Duodenal mucosa (tissue), 2 donors: ENCODE data around the gene TCFL5.
A peak's percentile ranks its signal among the peaks of the same experiment; 100 is the strongest.

ENCODE experiments used
- H3K27ac ChIP-seq: one replicate; pipeline ENCODE4 v1.7.0; 2013; ENCODE audit warnings: low read depth, low read length
- H3K27me3 ChIP-seq, 2 donors: one replicate each; pipeline ENCODE4 v1.7.0; 2013; ENCODE audit warnings: low read length in 2 of 2, control low read depth in 1 of 2; ENCODE audit not compliant: insufficient read depth in 2 of 2, control insufficient read depth in 1 of 2
- H3K36me3 ChIP-seq, 2 donors: one replicate each; pipeline ENCODE4 v1.7.0; 2013; ENCODE audit warnings: low read length in 2 of 2, control low read depth in 1 of 2; ENCODE audit not compliant: insufficient read depth in 2 of 2, control insufficient read depth in 1 of 2
- H3K4me1 ChIP-seq, 2 donors: one replicate each; pipeline ENCODE4 v1.7.0; 2013; ENCODE audit warnings: low read length in 2 of 2, control low read depth in 1 of 2; ENCODE audit not compliant: insufficient read depth in 2 of 2, control insufficient read depth in 1 of 2
- H3K4me3 ChIP-seq, 2 donors: one replicate each; pipeline ENCODE4 v1.7.0; 2013; ENCODE audit warnings: low read length in 2 of 2, low read depth in 1 of 2
- H3K9ac ChIP-seq, 2 donors: one replicate each; pipeline ENCODE4 v1.7.0; 2013; ENCODE audit warnings: low read length in 2 of 2, low read depth in 1 of 2
- H3K9me3 ChIP-seq, 2 donors: one replicate each; pipeline ENCODE4 v1.7.0; 2013; ENCODE audit warnings: low read length in 2 of 2, control low read depth in 1 of 2; ENCODE audit not compliant: control insufficient read depth in 1 of 2

The TCFL5 gene

GRCh38 chr20:62835931-62836861 lies 25.4 kb downstream of the TCFL5 start:
- H3K9me3 ChIP-seq, result no peaks in the 10 kb centered on the region
- H3K36me3 ChIP-seq, result no peaks in the 10 kb centered on the region
- H3K27me3 ChIP-seq, result no peaks in the 10 kb centered on the region
- H3K4me1 ChIP-seq, result peaks cover 32 to 45% of the 10 kb centered on the region in 2 donors
- H3K4me3 ChIP-seq, result no peak overlapping the region
- H3K9ac ChIP-seq, result no peak overlapping the region
- no peak overlapping the region for H3K27ac ChIP-seq

DNA sequence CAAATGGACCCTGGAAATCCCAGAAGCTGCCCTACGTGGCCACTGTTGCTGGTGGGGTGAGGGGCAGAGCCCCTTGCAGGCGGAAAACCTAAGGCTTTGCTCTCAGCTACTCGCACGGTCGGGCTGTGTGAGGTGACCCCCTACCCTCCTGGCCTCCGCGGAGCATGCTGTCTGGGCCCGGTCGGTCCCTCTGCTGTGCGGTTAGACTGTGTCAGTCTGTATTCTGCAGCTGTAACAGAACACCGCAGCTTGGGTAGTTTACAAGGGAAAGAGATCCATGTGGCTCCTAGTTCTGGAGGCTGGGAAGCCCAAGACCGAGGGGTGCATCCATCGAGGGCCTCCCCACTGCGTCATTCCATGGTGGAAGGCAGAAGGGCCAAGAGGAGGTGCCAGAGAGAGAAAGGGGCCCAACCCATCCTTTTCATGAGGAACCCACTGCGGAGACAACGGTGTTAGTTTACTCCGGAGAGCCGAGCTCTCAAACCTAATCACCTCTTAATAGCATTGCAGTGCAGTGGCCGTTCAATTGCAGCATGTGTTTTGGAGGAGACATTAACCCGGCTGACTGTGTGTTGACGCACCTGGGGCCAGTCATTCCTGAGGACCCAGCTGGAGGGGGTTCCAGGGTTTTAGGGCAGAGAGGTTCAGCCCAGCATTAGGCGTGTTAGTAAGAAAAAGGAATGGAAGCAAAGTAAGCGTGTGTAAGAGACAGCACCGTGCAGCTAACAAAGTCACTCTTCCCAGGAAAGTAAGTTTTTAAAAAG lies 26.5 kb downstream of the TCFL5 start:
- H3K36me3 ChIP-seq, result no peaks in the 10 kb centered on the region
- no peak overlapping the region for H3K27ac ChIP-seq
- H3K9me3 ChIP-seq, result no peaks in the 10 kb centered on the region
- no peaks in the 10 kb centered on the region for H3K27me3 ChIP-seq
- H3K4me1 ChIP-seq, result peaks cover 36 to 44% of the 10 kb centered on the region in 2 donors
- H3K9ac ChIP-seq, result no peak overlapping the region
- H3K4me3 ChIP-seq, result no peak overlapping the region

DNA sequence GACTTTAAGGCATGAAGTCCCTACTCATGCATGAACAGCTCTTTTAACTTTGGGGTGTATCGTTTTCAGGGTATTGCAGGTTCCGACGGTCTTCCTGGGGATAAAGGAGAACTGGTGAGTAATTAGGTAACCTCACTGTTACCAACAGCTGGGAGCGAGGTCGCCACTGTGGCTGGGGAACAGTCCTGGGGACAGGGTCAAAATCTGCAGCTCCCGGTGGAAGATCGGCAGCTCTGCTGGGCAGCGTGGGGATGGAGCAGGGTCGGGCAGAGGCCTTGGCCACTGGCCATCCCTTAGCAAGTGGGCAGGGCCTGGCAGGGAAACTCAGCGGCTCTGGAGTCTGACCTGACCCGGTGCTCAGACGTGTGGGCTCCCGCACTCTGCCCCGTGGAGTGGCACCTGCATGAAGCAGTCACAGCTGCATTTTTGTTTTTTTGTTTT lies 28.7 kb downstream of the TCFL5 start:
- Histone ChIP-seq H3K36me3 (no peaks in the 10 kb centered on the region), H3K4me1 (peaks cover 22 to 27% of the 10 kb centered on the region in 2 donors), H3K27me3 (no peaks in the 10 kb centered on the region), H3K27ac (no peak overlapping the region), H3K9me3 (no peaks in the 10 kb centered on the region), H3K9ac (peak overlapping the region; percentile 35 to 51), H3K4me3 (peak overlapping the region; percentile 33 to 50)

DNA sequence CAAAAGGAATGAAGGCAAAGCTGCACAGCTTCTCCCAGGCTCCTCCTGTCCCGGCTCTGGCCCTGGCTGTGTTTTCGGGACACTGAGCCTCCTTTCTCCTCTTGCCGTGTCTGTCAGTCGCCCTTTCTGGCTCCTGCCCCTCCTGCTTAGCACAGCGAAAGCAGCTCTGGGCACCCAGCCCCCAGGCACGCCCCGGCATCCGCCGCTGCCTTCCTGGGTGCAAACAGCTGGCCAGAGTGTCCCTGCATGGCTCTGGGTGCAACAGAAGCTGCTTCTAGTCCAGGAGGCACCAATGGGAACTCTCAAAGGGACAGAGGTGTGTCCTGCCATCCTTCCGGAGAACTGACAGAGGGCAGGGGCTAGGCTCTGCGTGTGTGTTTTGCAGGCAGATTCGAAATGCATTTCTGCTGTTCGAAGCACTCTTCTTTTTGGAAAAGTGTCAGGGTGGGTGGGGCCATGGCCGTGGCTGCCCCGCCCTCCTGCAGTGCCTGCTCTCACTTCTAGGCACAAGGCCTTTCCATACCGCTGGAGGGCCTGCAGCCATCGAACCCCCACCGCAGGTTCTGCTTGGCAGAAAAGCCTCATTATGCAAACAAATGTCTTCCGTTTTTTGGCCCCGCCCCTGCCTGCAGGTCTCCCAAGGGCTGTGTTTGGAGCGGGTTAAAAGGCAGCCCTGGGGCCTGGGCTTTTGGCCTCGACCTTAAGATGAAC lies 29.3 kb downstream of the TCFL5 start:
- Histone ChIP-seq H3K27me3 (no peaks in the 10 kb centered on the region), H3K9me3 (no peaks in the 10 kb centered on the region), H3K4me3 (peak overlapping the region; percentile 33 to 50), H3K9ac (peak overlapping the region; percentile 39 to 51), H3K4me1 (peaks cover 22 to 24% of the 10 kb centered on the region in 2 donors), H3K36me3 (no peaks in the 10 kb centered on the region), H3K27ac (no peak overlapping the region)

- H3K36me3 ChIP-seq, result no peaks in the 10 kb centered on the region
- H3K27ac ChIP-seq, result no peak overlapping the region
- H3K9ac ChIP-seq, result peak overlapping the region; percentile 39 to 43
- H3K4me1 ChIP-seq, result peaks cover 22 to 24% of the 10 kb centered on the region in 2 donors
- no peaks in the 10 kb centered on the region for H3K27me3 ChIP-seq
- no peaks in the 10 kb centered on the region for H3K9me3 ChIP-seq
- H3K4me3 ChIP-seq, result peak overlapping the region; percentile 33 to 50
Observed at GRCh38 chr20:62831854-62832211, 29.8 kb downstream of the TCFL5 start.

DNA sequence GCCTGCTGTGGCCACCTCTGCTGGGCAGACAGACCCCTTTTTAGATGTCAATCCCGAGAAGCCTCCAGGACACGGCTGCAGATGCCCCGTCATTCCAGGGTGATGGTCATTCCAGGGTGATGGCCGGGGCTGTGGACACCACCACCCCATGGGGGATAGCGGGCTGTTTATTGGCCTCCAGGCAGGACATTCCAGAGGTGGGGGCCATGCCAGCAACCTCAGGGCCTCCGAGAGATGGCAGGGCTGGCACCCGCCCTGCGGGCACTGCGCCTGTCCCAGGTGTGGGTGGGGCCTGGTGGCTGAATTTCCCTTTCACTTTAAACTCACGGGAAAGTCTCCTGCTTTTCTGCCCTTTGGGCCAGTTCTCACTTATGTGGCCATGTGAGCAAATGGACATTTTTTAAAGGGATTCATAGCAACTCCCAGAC lies 30.2 kb downstream of the TCFL5 start:
- H3K9ac ChIP-seq, result peak overlapping the region; percentile 39 to 43
- H3K36me3 ChIP-seq, result no peaks in the 10 kb centered on the region

DNA sequence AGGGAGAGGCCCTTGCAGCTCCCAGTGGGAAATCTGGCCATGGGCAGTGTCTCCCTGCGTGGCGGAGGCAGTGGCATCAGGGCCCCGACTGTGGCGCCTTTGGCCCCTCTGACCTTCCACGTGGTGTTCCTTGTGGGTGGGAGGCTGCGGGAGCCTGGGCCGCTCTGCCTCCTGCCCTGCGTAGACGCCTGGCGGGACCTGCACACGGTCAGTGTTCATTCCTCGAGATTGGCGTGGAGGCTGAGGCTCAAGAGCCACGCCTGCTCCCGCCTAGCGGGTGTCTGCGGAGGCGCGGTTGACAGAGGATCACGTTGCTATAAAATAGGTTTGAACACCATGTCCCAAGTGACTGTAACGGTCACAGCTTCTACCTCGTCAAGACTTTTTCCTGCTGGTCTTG lies 30.8 kb downstream of the TCFL5 start:
- H3K9me3 ChIP-seq, result no peaks in the 10 kb centered on the region
- no peak overlapping the region for H3K27ac ChIP-seq

More for the DNA sequence above, 30.2 kb downstream of the TCFL5 start:
- H3K4me1 ChIP-seq, result peaks cover 22 to 24% of the 10 kb centered on the region in 2 donors
- peak overlapping the region; percentile 33 to 50 for H3K4me3 ChIP-seq
- no peaks in the 10 kb centered on the region for H3K9me3 ChIP-seq
- H3K27ac ChIP-seq, result no peak overlapping the region
- no peaks in the 10 kb centered on the region for H3K27me3 ChIP-seq

GRCh38 chr20:62830251-62830650 lies 31.4 kb downstream of the TCFL5 start:
- H3K27ac ChIP-seq, result no peak overlapping the region

More for the DNA sequence above, 30.8 kb downstream of the TCFL5 start:
- peak overlapping the region; percentile 33 to 50 for H3K4me3 ChIP-seq
- no peaks in the 10 kb centered on the region for H3K36me3 ChIP-seq
- H3K4me1 ChIP-seq, result peaks cover 22 to 24% of the 10 kb centered on the region in 2 donors
- H3K27me3 ChIP-seq, result no peaks in the 10 kb centered on the region
- H3K9ac ChIP-seq, result no peak overlapping the region

DNA sequence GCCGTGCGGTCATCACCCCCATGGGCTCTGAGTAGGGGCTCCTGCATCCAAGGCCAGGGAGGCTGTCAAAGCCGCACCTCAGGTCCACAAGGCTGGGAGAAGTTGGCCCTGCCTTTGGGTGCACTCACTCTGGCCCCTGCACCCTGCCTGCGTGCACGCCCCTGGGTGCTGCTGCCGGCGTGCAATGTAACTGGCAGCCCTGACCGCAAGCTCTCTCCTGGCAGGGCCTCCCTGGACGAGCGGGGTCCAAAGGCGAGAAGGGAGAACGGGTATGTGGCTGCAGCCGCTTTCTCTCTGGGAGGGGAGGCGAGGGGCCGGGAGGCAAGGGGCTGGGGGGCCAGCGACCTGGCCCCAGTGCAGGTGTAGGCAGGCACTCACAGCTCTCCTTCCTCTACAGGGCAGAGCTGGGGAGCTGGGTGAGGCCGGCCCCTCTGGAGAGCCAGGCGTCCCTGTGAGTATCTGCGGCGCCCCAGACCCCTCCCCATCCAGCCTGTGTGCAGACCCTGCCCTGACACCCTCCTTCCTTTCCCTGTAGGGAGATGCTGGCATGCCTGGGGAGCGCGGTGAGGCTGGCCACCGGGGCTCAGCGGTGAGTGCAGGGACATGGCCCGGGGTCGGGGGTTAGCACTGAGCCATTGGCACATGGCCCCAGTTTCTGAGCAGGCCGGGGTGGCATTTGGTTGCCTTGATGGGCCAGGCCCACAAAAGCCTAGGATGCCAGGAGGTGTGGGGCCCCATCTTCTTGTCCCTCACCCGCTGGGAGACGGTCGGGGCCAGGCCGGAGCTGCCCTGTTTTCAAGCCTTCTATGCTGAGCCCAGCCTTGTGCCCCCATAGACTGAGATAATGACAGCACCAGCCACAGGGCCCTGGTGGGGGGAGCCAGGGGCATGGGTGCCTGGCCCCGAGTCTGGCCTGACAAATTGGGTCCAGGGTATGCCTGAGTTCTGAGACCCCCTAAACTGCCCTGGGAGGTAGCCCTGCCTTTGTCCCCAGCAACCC lies 32.1 kb downstream of the TCFL5 start:
- H3K9ac ChIP-seq, result no peak overlapping the region
- no peaks in the 10 kb centered on the region for H3K27me3 ChIP-seq
- H3K4me1 ChIP-seq, result peaks cover 24 to 26% of the 10 kb centered on the region in 2 donors
- H3K4me3 ChIP-seq, result no peak overlapping the region
- H3K9me3 ChIP-seq, result no peaks in the 10 kb centered on the region
- no peak overlapping the region for H3K27ac ChIP-seq
- H3K36me3 ChIP-seq, result no peaks in the 10 kb centered on the region

More at GRCh38 chr20:62830251-62830650, 31.4 kb downstream of the TCFL5 start:
- Histone ChIP-seq H3K4me1 (peaks cover 22 to 24% of the 10 kb centered on the region in 2 donors), H3K9me3 (no peaks in the 10 kb centered on the region), H3K27me3 (no peaks in the 10 kb centered on the region), H3K4me3 (no peak overlapping the region), H3K36me3 (no peaks in the 10 kb centered on the region), H3K9ac (no peak overlapping the region)
